Astrocyte (in vitro differentiated cells and primary cell): ENCODE measurements around the gene GAD2.

ENCODE experiments used
- CTCF ChIP-seq: IDR thresholded peaks from 2 replicates; pipeline ENCODE4 v1.5.1; 2011; ENCODE audit warnings: low read depth, mild to moderate bottlenecking, inconsistent platforms, low read length, moderate library complexity; ENCODE audit not compliant: insufficient read depth
- EZH2 ChIP-seq: IDR thresholded peaks from 2 replicates; pipeline ENCODE4 v1.6.1; 2012; ENCODE audit warnings: mild to moderate bottlenecking, low read length, inconsistent platforms; ENCODE audit not compliant: insufficient read depth

- no peak for TF ChIP-seq CTCF
- TF ChIP-seq EZH2 = no peak
These were observed 8.7 kb downstream of the GAD2 start for GRCh38 chr10:26225322-26225721.
